Stimulated activated CD4-positive, alpha-beta T cell treated with anti-CD3 and anti-CD28 coated beads, Interleukin-12 subunit alpha, Interleukin-12 subunit beta, amount 100 ng/mL, for 4 hours (primary cell): ENCODE results near the gene DDX31.

Source experiments
- DNase-seq: peaks from one replicate; pipeline ENCODE4 v3.0.0-alpha.2; 2020

DDX31 gene

GRCh38 chr9:132671620-132672412, 2.0 kb upstream of the DDX31 start:
- DNase-seq = no peak

GRCh38 chr9:132670457-132671391, 941 bp upstream of the DDX31 start, which contains the start of gene GTF3C4:
Gene GTF3C4, plus strand, starts transcription at chr9:132670464. Its CDS starts 135 bp downstream, at chr9:132670599.
- DNase-seq = peak; percentile 16

GRCh38 chr9:132669319-132669697, 475 bp downstream of the DDX31 start:
- DNase-seq = no peak

GRCh38 chr9:132663851-132664250, 5.9 kb downstream of the DDX31 start:
- DNase-seq = no peak

- DNase-seq = no peak
Observed at GRCh38 chr9:132663117-132663516, 6.7 kb downstream of the DDX31 start.

- no peak for DNase-seq
Observed at GRCh38 chr9:132662152-132662945, 7.4 kb downstream of the DDX31 start.

- no peak for DNase-seq
Observed at GRCh38 chr9:132656299-132656698, 13.5 kb downstream of the DDX31 start.

- no peak for DNase-seq
Observed at GRCh38 chr9:132651259-132651658, 18.5 kb downstream of the DDX31 start.

- DNase-seq = no peak
Observed at GRCh38 chr9:132648685-132649084, 21.1 kb downstream of the DDX31 start.

- DNase-seq = no peak
Observed at GRCh38 chr9:132648283-132648682, 21.5 kb downstream of the DDX31 start.

GRCh38 chr9:132647806-132648205, 22.0 kb downstream of the DDX31 start:
- no peak for DNase-seq

GRCh38 chr9:132647355-132647754, 22.4 kb downstream of the DDX31 start:
- DNase-seq = no peak

GRCh38 chr9:132646726-132647125, 23.1 kb downstream of the DDX31 start:
- DNase-seq = no peak

- DNase-seq = no peak
Observed at GRCh38 chr9:132645711-132646110, 24.1 kb downstream of the DDX31 start.

GRCh38 chr9:132645306-132645705, 24.5 kb downstream of the DDX31 start:
- DNase-seq = no peak

GRCh38 chr9:132644251-132644650, 25.5 kb downstream of the DDX31 start:
- DNase-seq = no peak

- DNase-seq = no peak
Observed at GRCh38 chr9:132641216-132641615, 28.6 kb downstream of the DDX31 start.

- DNase-seq = no peak
Observed at GRCh38 chr9:132639322-132639721, 30.5 kb downstream of the DDX31 start.

GRCh38 chr9:132638240-132638639, 31.5 kb downstream of the DDX31 start:
- DNase-seq = no peak

GRCh38 chr9:132637801-132638200, 32.0 kb downstream of the DDX31 start:
- no peak for DNase-seq

GRCh38 chr9:132637351-132637750, 32.4 kb downstream of the DDX31 start:
- DNase-seq = no peak

- DNase-seq = no peak
Observed at GRCh38 chr9:132634327-132634726, 35.5 kb downstream of the DDX31 start.
